ENCODE results near the gene SOS2. TPM values are rescaled to one million over a fixed set of nuclear protein-coding genes. Genes with fewer than 3 reads are reported as not detected.

SOS2 gene
- total RNA-seq, 3 donors from 2014 or later (not counting 1 experiment from before 2014, with no cell fraction given), result 64.7 to 82.2 (median 69.5) TPM

DNA sequence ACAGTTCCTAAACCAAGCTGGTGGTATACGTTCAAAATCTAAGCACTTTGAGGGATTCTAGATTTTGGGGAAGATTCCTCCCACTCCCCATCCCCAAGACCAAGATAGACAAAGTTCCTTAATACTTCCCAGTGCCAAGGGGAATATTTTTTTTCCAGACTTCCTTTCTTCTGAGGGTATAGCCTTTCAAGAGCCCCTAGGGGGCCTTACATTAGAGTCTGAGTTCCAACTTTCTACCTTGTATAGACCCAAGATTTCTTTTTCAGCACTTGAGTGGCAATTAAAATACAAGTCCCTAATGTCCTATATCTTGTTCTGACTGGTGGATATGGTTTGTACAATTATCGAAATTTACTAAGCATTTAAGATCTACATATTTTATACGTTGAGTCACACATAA, 28.7 kb upstream of the SOS2 start:
- Histone ChIP-seq H3K27me3 (ENCODE audit: control insufficient read depth, insufficient read depth, low read length) (no peaks in the 10 kb centered on the region), H3K27ac (ENCODE audit: low read length) (no peak overlapping the region), H3K36me3 (ENCODE audit: control insufficient read depth, insufficient read depth, low read length) (no peaks in the 10 kb centered on the region), H3K9me3 (ENCODE audit: control insufficient read depth, insufficient read depth, low read length) (no peaks in the 10 kb centered on the region), H3K4me1 (ENCODE audit: control insufficient read depth, insufficient read depth, low read length) (no peaks in the 10 kb centered on the region), H3K4me3 (ENCODE audit: low read length) (no peak overlapping the region)
- Mint-ChIP-seq H3K27me3 (ENCODE audit: low read depth in 2 of 2) (no peaks in the 10 kb centered on the region), H3K27ac (no peak overlapping the region), H3K4me1 (no peaks in the 10 kb centered on the region), H3K36me3 (no peaks in the 10 kb centered on the region), H3K4me3 (no peak overlapping the region), H3K9me3 (no peaks in the 10 kb centered on the region)
- DNase-seq (no peak), ATAC-seq (no peak)
- TF ChIP-seq, protein P1, sequence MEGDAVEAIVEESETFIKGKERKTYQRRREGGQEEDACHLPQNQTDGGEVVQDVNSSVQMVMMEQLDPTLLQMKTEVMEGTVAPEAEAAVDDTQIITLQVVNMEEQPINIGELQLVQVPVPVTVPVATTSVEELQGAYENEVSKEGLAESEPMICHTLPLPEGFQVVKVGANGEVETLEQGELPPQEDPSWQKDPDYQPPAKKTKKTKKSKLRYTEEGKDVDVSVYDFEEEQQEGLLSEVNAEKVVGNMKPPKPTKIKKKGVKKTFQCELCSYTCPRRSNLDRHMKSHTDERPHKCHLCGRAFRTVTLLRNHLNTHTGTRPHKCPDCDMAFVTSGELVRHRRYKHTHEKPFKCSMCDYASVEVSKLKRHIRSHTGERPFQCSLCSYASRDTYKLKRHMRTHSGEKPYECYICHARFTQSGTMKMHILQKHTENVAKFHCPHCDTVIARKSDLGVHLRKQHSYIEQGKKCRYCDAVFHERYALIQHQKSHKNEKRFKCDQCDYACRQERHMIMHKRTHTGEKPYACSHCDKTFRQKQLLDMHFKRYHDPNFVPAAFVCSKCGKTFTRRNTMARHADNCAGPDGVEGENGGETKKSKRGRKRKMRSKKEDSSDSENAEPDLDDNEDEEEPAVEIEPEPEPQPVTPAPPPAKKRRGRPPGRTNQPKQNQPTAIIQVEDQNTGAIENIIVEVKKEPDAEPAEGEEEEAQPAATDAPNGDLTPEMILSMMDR (IDR thresholded peaks at IDR 0.05), result no peak
- intact Hi-C loops (cut with micrococcal nuclease), result no loop called here
- 100% methylated on average over 2 of the region's 3 CpGs for WGBS (ENCODE audit: insufficient coverage)

DNA sequence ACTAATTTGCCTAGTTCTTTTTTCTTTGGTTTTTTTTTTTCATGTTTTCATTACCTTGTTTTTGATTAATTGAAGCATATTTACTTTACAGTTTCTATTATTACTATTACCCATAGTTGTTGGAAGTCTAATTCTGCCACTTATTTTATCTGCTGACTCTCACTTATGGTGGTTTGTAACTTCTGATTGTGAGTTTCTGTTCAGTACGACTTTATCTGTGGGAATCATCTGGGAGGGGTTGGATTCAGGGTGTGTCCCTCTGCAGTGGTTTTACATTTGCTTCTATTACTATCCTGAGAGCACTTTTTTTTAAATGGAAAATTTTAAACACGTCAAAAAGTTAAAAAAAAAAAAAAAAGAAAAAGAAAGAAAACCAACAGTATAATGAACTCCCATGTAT, 26.4 kb upstream of the SOS2 start:
- H3K27me3 Mint-ChIP-seq (ENCODE audit: low read depth in 2 of 2), result no peaks in the 10 kb centered on the region

DNA sequence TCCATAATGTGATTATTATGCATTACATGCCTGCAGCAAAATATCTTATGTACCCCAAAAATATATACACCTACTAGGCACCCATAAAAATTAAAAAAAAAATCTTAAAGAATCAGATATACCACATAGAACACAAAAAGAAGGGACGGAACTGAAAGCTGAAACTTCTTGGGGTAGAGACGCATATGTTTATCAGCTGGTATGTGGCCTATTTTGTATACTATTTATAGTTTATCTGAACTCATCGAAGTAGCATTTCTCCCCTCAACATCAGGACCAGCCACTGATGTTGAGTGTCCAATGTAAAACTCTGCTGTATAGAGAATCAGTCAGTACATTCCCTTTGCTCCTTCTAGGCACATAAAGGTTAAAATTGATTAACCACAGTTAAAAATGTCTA, 22.9 kb upstream of the SOS2 start:
- no peaks in the 10 kb centered on the region for H3K4me1 Mint-ChIP-seq
- no peak overlapping the region for H3K27ac Mint-ChIP-seq
- TF ChIP-seq, protein P1 (IDR thresholded peaks at IDR 0.05), result no peak
- intact Hi-C loops (cut with micrococcal nuclease), result no loop called here
- no peak overlapping the region for H3K4me3 Mint-ChIP-seq
- Histone ChIP-seq H3K4me3 (ENCODE audit: low read length) (no peak overlapping the region), H3K27ac (ENCODE audit: low read length) (no peak overlapping the region), H3K36me3 (ENCODE audit: control insufficient read depth, insufficient read depth, low read length) (no peaks in the 10 kb centered on the region), H3K27me3 (ENCODE audit: control insufficient read depth, insufficient read depth, low read length) (no peaks in the 10 kb centered on the region), H3K9me3 (ENCODE audit: control insufficient read depth, insufficient read depth, low read length) (no peaks in the 10 kb centered on the region), H3K4me1 (ENCODE audit: control insufficient read depth, insufficient read depth, low read length) (no peaks in the 10 kb centered on the region)
- ATAC-seq (no peak), DNase-seq (no peak)
- WGBS (ENCODE audit: insufficient coverage), result no CpG with 5 or more reads among the region's 3 CpGs
- no peaks in the 10 kb centered on the region for H3K9me3 Mint-ChIP-seq
- H3K27me3 Mint-ChIP-seq (ENCODE audit: low read depth in 2 of 2), result no peaks in the 10 kb centered on the region
- H3K36me3 Mint-ChIP-seq, result peaks cover 19% of the 10 kb centered on the region

More for the DNA sequence above, 26.4 kb upstream of the SOS2 start:
- Mint-ChIP-seq H3K27ac (no peak overlapping the region), H3K9me3 (no peaks in the 10 kb centered on the region), H3K4me3 (no peak overlapping the region), H3K4me1 (no peaks in the 10 kb centered on the region), H3K36me3 (peaks cover 4% of the 10 kb centered on the region)
- no CpG with 5 or more reads among the region's 2 CpGs for WGBS (ENCODE audit: insufficient coverage)
- TF ChIP-seq, protein P1 (IDR thresholded peaks at IDR 0.05), result no peak
- no peaks in the 10 kb centered on the region for H3K36me3 ChIP-seq (ENCODE audit: control insufficient read depth, insufficient read depth, low read length)
- no peak for DNase-seq
- H3K4me3 ChIP-seq (ENCODE audit: low read length), result no peak overlapping the region
- no peaks in the 10 kb centered on the region for H3K4me1 ChIP-seq (ENCODE audit: control insufficient read depth, insufficient read depth, low read length)
- no peak for ATAC-seq
- H3K27me3 ChIP-seq (ENCODE audit: control insufficient read depth, insufficient read depth, low read length), result no peaks in the 10 kb centered on the region
- H3K9me3 ChIP-seq (ENCODE audit: control insufficient read depth, insufficient read depth, low read length), result no peaks in the 10 kb centered on the region
- intact Hi-C loops (cut with micrococcal nuclease), result no loop called here
- no peak overlapping the region for H3K27ac ChIP-seq (ENCODE audit: low read length)

DNA sequence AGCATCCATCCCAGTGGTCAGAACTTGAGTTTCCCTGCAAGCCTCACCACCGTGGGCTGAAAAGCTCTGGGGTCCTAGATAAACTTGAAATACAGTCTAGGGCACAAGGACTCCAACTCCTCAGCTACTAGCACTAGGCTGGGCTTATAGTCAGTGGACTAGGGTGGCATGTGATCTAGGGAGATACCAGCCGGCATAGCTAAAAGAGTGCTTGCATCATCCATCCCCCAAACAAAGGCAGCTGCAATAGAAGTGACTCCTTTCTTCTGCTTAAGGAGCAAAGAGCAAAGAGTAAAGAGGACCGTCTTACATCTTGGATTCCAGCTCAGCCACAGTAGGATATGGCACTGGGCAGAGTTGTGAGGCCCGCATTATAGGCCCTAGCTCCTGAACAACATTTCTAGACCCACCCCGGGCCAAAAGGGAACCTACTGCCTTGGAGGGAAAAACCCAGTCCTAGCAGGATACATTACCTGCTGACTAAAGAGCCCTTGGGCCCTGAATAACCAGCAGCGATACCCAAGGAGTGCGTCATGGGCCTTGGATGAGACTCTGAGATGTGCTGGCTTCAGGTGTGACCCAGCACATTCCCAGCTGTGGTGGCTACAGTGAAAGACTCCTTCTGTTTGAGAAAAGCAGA, 17.9 kb upstream of the SOS2 start:
- no peaks in the 10 kb centered on the region for H3K36me3 ChIP-seq (ENCODE audit: control insufficient read depth, insufficient read depth, low read length)
- no peaks in the 10 kb centered on the region for H3K4me1 Mint-ChIP-seq
- WGBS (ENCODE audit: insufficient coverage), result 88% methylated on average over 7 of the region's 7 CpGs
- H3K4me3 ChIP-seq (ENCODE audit: low read length), result no peak overlapping the region
- no peak overlapping the region for H3K4me3 Mint-ChIP-seq
- H3K27me3 Mint-ChIP-seq (ENCODE audit: low read depth in 2 of 2), result no peaks in the 10 kb centered on the region
- no peaks in the 10 kb centered on the region for H3K9me3 ChIP-seq (ENCODE audit: control insufficient read depth, insufficient read depth, low read length)
- H3K4me1 ChIP-seq (ENCODE audit: control insufficient read depth, insufficient read depth, low read length), result no peaks in the 10 kb centered on the region
- ATAC-seq (no peak), DNase-seq (no peak)
- H3K27ac Mint-ChIP-seq, result no peak overlapping the region
- intact Hi-C loops (cut with micrococcal nuclease), result no loop called here
- H3K27me3 ChIP-seq (ENCODE audit: control insufficient read depth, insufficient read depth, low read length), result no peaks in the 10 kb centered on the region
- H3K27ac ChIP-seq (ENCODE audit: low read length), result no peak overlapping the region
- H3K36me3 Mint-ChIP-seq, result peaks cover 19% of the 10 kb centered on the region
- TF ChIP-seq, protein P1 (IDR thresholded peaks at IDR 0.05), result no peak
- H3K9me3 Mint-ChIP-seq, result no peaks in the 10 kb centered on the region

Measured in natural killer cell (primary cell).